Activated T-cell treated with anti-CD3 and anti-CD28 coated beads for 48 hours (primary cell): Measurements from ENCODE around the gene TMC8.
"Not testable (repeated sequence)": the region's sequence is repeated elsewhere in the genome, so short reads cannot be mapped to it uniquely, and the experiment has no call there.

Experiments
- DNase-seq: peaks from one replicate; pipeline ENCODE4 v3.0.0-alpha.2; 2020; ENCODE audit warnings: low read depth

TMC8 gene

GRCh38 chr17:78159575-78160158, 29.1 kb downstream of the TMC8 start:
- no peak for DNase-seq

GRCh38 chr17:78163881-78164747, 33.5 kb downstream of the TMC8 start:
- no peak for DNase-seq

GRCh38 chr17:78164748-78165607, 34.4 kb downstream of the TMC8 start:
- no peak for DNase-seq

GRCh38 chr17:78166416-78166815, 35.8 kb downstream of the TMC8 start:
- no peak for DNase-seq

GRCh38 chr17:78168242-78168902, 37.8 kb downstream of the TMC8 start, which contains the start of gene SYNGR2:
SYNGR2 (plus strand) TSS chr17:78168581; CDS start chr17:78168617, 36 bp downstream.
- DNase-seq, result peak; percentile 90

GRCh38 chr17:78168903-78169793, 38.6 kb downstream of the TMC8 start:
- peak; percentile 57 for DNase-seq

- DNase-seq, result no peak
These were observed 40.4 kb downstream of the TMC8 start for GRCh38 chr17:78170692-78171590.

- not testable (repeated sequence) for DNase-seq
These were observed 41.1 kb downstream of the TMC8 start for GRCh38 chr17:78171591-78172248.

GRCh38 chr17:78172249-78173051, 41.9 kb downstream of the TMC8 start:
- DNase-seq, result no peak

GRCh38 chr17:78173097-78173715, 42.6 kb downstream of the TMC8 start:
- DNase-seq, result no peak

GRCh38 chr17:78174346-78174869, 43.8 kb downstream of the TMC8 start:
- no peak for DNase-seq

- DNase-seq, result no peak
These were observed 44.5 kb downstream of the TMC8 start for GRCh38 chr17:78174870-78175642.

- DNase-seq, result no peak
These were observed 45.0 kb downstream of the TMC8 start for GRCh38 chr17:78175643-78175981.

GRCh38 chr17:78176548-78177025, 46.0 kb downstream of the TMC8 start:
- peak; percentile 77 for DNase-seq

GRCh38 chr17:78179372-78179771, 48.8 kb downstream of the TMC8 start:
- no peak for DNase-seq

GRCh38 chr17:78180083-78180482, 49.5 kb downstream of the TMC8 start:
- no peak for DNase-seq

GRCh38 chr17:78180508-78180907, 49.9 kb downstream of the TMC8 start:
- no peak for DNase-seq
